ENCODE results near the gene DAPK2.

DNA sequence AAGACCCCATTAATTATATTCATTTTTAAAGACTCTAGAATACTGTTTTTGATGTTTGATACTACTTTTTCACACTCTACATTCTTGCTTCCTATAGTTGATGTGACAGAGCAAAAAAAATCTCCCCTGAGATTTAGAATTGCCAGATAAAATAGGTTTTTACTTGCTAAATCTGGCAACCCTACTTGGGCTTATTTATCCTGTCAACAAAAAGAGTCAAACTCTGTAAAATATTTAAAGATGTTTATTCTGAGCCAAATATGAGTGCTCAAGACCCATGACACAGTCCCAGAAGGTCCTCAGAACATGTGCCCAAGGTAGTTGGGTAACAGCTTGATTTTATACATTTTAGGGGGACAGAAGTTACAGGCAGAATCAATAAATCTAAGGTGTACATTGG is 72.3 kb downstream of the DAPK2 start:
- TF ChIP-seq, protein P1, sequence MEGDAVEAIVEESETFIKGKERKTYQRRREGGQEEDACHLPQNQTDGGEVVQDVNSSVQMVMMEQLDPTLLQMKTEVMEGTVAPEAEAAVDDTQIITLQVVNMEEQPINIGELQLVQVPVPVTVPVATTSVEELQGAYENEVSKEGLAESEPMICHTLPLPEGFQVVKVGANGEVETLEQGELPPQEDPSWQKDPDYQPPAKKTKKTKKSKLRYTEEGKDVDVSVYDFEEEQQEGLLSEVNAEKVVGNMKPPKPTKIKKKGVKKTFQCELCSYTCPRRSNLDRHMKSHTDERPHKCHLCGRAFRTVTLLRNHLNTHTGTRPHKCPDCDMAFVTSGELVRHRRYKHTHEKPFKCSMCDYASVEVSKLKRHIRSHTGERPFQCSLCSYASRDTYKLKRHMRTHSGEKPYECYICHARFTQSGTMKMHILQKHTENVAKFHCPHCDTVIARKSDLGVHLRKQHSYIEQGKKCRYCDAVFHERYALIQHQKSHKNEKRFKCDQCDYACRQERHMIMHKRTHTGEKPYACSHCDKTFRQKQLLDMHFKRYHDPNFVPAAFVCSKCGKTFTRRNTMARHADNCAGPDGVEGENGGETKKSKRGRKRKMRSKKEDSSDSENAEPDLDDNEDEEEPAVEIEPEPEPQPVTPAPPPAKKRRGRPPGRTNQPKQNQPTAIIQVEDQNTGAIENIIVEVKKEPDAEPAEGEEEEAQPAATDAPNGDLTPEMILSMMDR (conservative IDR thresholded peaks at IDR 0.05 in 1 of 2, IDR thresholded peaks at IDR 0.05 in 1 of 2; ENCODE audit: low read depth in 1 of 2, low read length in 2 of 2), result no peak
- no peak for TF ChIP-seq EZH2 (IDR thresholded peaks at IDR 0.05; ENCODE audit: low read length, missing control alignments)

Data from fibroblast of lung (primary cell).